HEK293 (cell line): Measurements from ENCODE around the gene CNFN.

Source experiments
- CTCF ChIP-seq: fragments of 450-650 bp; formaldehyde crosslinking; IDR thresholded peaks from 2 replicates; pipeline ENCODE4 v1.5.1; 2016; ENCODE audit warnings: missing biosample characterization, missing genetic modification characterization
- KLF10 ChIP-seq: fragments of 450-650 bp; IDR thresholded peaks from 2 replicates; pipeline ENCODE4 v1.5.1; 2018; ENCODE audit warnings: missing biosample characterization, mild to moderate bottlenecking, missing genetic modification characterization
- MZF1 ChIP-seq: fragments of 450-650 bp; formaldehyde crosslinking; IDR thresholded peaks from 2 replicates; pipeline ENCODE4 v1.5.1; 2017; ENCODE audit warnings: missing biosample characterization, missing genetic modification characterization, borderline replicate concordance
- TCF7L2 ChIP-seq: IDR thresholded peaks from 2 replicates; pipeline ENCODE4 v1.6.1; 2011; ENCODE audit warnings: low read depth, mild to moderate bottlenecking, inconsistent platforms, low read length, moderate library complexity, borderline replicate concordance
- ZBTB1 ChIP-seq: fragments of 450-650 bp; formaldehyde crosslinking; IDR thresholded peaks from 2 replicates; pipeline ENCODE4 v1.5.1; 2016; ENCODE audit warnings: missing biosample characterization, missing genetic modification characterization
- ZBTB7A ChIP-seq: fragments of 450-650 bp; formaldehyde crosslinking; IDR thresholded peaks from 2 replicates; pipeline ENCODE4 v1.5.1; 2016; ENCODE audit warnings: low read depth, missing biosample characterization, missing genetic modification characterization
- ZNF184 ChIP-seq: fragments of 450-650 bp; IDR thresholded peaks from 2 replicates; pipeline ENCODE4 v1.5.1; 2018; ENCODE audit warnings: missing biosample characterization, mild to moderate bottlenecking, missing genetic modification characterization
- ZNF416 ChIP-seq: fragments of 450-650 bp; formaldehyde crosslinking; IDR thresholded peaks from 2 replicates; pipeline ENCODE4 v1.5.1; 2016; ENCODE audit warnings: missing biosample characterization, missing genetic modification characterization
- ZNF423 ChIP-seq: fragments of 450-650 bp; formaldehyde crosslinking; IDR thresholded peaks from 2 replicates; pipeline ENCODE4 v1.5.1; 2016; ENCODE audit warnings: missing biosample characterization, missing genetic modification characterization
- ZNF555 ChIP-seq: fragments of 450-650 bp; formaldehyde crosslinking; conservative IDR thresholded peaks from 2 replicates; pipeline ENCODE4 v1.5.1; 2017; ENCODE audit warnings: missing biosample characterization, mild to moderate bottlenecking, missing genetic modification characterization, inconsistent platforms
- ZNF610 ChIP-seq: fragments of 450-650 bp; formaldehyde crosslinking; IDR thresholded peaks from 2 replicates; pipeline ENCODE4 v1.5.1; 2016; ENCODE audit warnings: missing biosample characterization, missing genetic modification characterization, borderline replicate concordance
- ZNF623 ChIP-seq: fragments of 450-650 bp; formaldehyde crosslinking; IDR thresholded peaks from 2 replicates; pipeline ENCODE4 v1.5.1; 2016; ENCODE audit warnings: missing biosample characterization, missing genetic modification characterization

- TF ChIP-seq CTCF (tag by site-specific recombination) (no peak), ZNF623 (tag by site-specific recombination) (no peak), ZNF423 (tag by site-specific recombination) (no peak), ZNF555 (tag by site-specific recombination) (no peak), ZBTB1 (no peak), MZF1 (tag by site-specific recombination) (no peak), ZNF184 (tag by site-specific recombination) (no peak), ZNF610 (tag by site-specific recombination) (no peak), KLF10 (tag by site-specific recombination) (no peak), TCF7L2 (no peak), ZBTB7A (tag by site-specific recombination) (no peak), ZNF416 (tag by site-specific recombination) (no peak)
These were observed 17.7 kb upstream of the CNFN start for GRCh38 chr19:42407816-42408175.
